Mesenchymal stem cell (in vitro differentiated cells and primary cell): ENCODE results near the gene SLC2A9.
A peak's percentile ranks its signal among the peaks of the same experiment; 100 is the strongest.

Experiments
- DNase-seq: peaks from one replicate; pipeline ENCODE4 v3.0.0-alpha.2; 2013
- H2AFZ ChIP-seq: one replicate; pipeline ENCODE4 v1.6.1; 2013; ENCODE audit warnings: low read depth, mild to moderate bottlenecking, control low read depth, inconsistent platforms, low read length, moderate library complexity
- H2AK5ac ChIP-seq: 2 replicates; pipeline ENCODE4 v1.6.1; 2013; ENCODE audit warnings: low read length, moderate library complexity, mild to moderate bottlenecking, inconsistent platforms; ENCODE audit not compliant: severe bottlenecking
- H2BK120ac ChIP-seq: one replicate; pipeline ENCODE4 v1.6.1; 2013; ENCODE audit warnings: low read depth, mild to moderate bottlenecking, inconsistent platforms, low read length, moderate library complexity
- H2BK12ac ChIP-seq, 2 experiments: one replicate each; pipeline ENCODE4 v1.6.1; 2013; ENCODE audit warnings: inconsistent platforms in 2 of 2, low read length in 2 of 2, mild to moderate bottlenecking in 2 of 2, moderate library complexity in 2 of 2, control low read depth in 1 of 2
- H2BK15ac ChIP-seq: one replicate; pipeline ENCODE4 v1.6.1; 2013; ENCODE audit warnings: mild to moderate bottlenecking, low read depth, inconsistent platforms; ENCODE audit not compliant: poor library complexity, severe bottlenecking
- H2BK5ac ChIP-seq: 2 replicates; pipeline ENCODE4 v1.6.1; 2013; ENCODE audit warnings: low read depth, mild to moderate bottlenecking, low read length, control low read depth, inconsistent platforms; ENCODE audit not compliant: poor library complexity, severe bottlenecking
- H3K14ac ChIP-seq, 2 experiments: one replicate each; pipeline ENCODE4 v1.6.1; 2013; ENCODE audit warnings: inconsistent platforms in 2 of 2, low read length in 2 of 2, control low read depth in 1 of 2, mild to moderate bottlenecking in 1 of 2, moderate library complexity in 1 of 2
- H3K18ac ChIP-seq, 2 experiments: one replicate each; pipeline ENCODE4 v1.6.1; 2013; ENCODE audit warnings: inconsistent platforms in 2 of 2, low read length in 2 of 2, control low read depth in 1 of 2, low read depth in 1 of 2, mild to moderate bottlenecking in 1 of 2
- H3K23ac ChIP-seq, 2 experiments: one replicate each; pipeline ENCODE4 v1.6.1; 2013; ENCODE audit warnings: inconsistent platforms in 2 of 2, low read length in 2 of 2, mild to moderate bottlenecking in 2 of 2, moderate library complexity in 2 of 2, control low read depth in 1 of 2
- H3K27ac ChIP-seq: 2 replicates; pipeline ENCODE4 v1.5.1; 2013; ENCODE audit warnings: mild to moderate bottlenecking, moderate library complexity, low read length, control low read depth, inconsistent platforms; ENCODE audit not compliant: poor library complexity, severe bottlenecking
- H3K27me3 ChIP-seq, 2 experiments: 2 replicates each; pipeline versions ENCODE4 v1.6.1 to v1.7.0; 2013; ENCODE audit warnings: low read length in 2 of 2, mild to moderate bottlenecking in 2 of 2, moderate library complexity in 2 of 2, control low read depth in 1 of 2, inconsistent platforms in 1 of 2; ENCODE audit not compliant: control insufficient read depth in 1 of 2, insufficient read depth in 1 of 2
- H3K36me3 ChIP-seq, 2 experiments: 2 replicates each; pipeline versions ENCODE4 v1.6.1 to v1.7.0; 2013; ENCODE audit warnings: low read length in 2 of 2, control low read depth in 1 of 2, inconsistent platforms in 1 of 2, low read depth in 1 of 2, mild to moderate bottlenecking in 1 of 2; ENCODE audit not compliant: insufficient read depth in 2 of 2, control insufficient read depth in 1 of 2
- H3K4ac ChIP-seq, 2 experiments: one replicate each; pipeline ENCODE4 v1.6.1; 2013; ENCODE audit warnings: inconsistent platforms in 2 of 2, low read length in 2 of 2, mild to moderate bottlenecking in 2 of 2, moderate library complexity in 2 of 2, control low read depth in 1 of 2, low read depth in 1 of 2
- H3K4me1 ChIP-seq: 2 replicates; pipeline ENCODE4 v1.6.1; 2013; ENCODE audit warnings: low read depth, low read length, control low read depth; ENCODE audit not compliant: control insufficient read depth, insufficient read depth
- H3K4me2 ChIP-seq: 2 replicates; pipeline ENCODE4 v1.6.1; 2013; ENCODE audit warnings: low read length, mild to moderate bottlenecking, inconsistent platforms; ENCODE audit not compliant: poor library complexity, severe bottlenecking
- H3K4me3 ChIP-seq, 2 experiments: 2 replicates each; pipeline versions ENCODE4 v1.5.1 to v1.7.0; 2013; ENCODE audit warnings: low read length in 2 of 2, mild to moderate bottlenecking in 2 of 2, control low read depth in 1 of 2, low read depth in 1 of 2; ENCODE audit not compliant: insufficient read depth in 1 of 2
- H3K79me1 ChIP-seq: replicated peaks from 2 replicates; pipeline ENCODE4 v1.6.1; 2013; ENCODE audit warnings: mild to moderate bottlenecking, control low read depth, low read length, inconsistent platforms; ENCODE audit not compliant: poor library complexity, severe bottlenecking
- H3K9ac ChIP-seq: 2 replicates; pipeline ENCODE4 v1.7.0; 2013; ENCODE audit warnings: mild to moderate bottlenecking, low read length, moderate library complexity
- H3K9me3 ChIP-seq: 2 replicates; pipeline ENCODE4 v1.7.0; 2013; ENCODE audit warnings: mild to moderate bottlenecking, low read length; ENCODE audit not compliant: control insufficient read depth
- H4K8ac ChIP-seq: one replicate; pipeline ENCODE4 v1.6.1; 2013; ENCODE audit warnings: inconsistent platforms, mild to moderate bottlenecking, low read length, moderate library complexity
- H4K91ac ChIP-seq: one replicate; pipeline ENCODE4 v1.6.1; 2013; ENCODE audit warnings: mild to moderate bottlenecking, low read length, inconsistent platforms
- WGBS: methylation state at CpG from one replicate; pipeline ENCODE4 v1.1.7; 2013; ENCODE audit warnings: mixed read lengths; 5-methylcytosine and 5-hydroxymethylcytosine counted together

SLC2A9 gene

GRCh38 chr4:10034612-10035104 is 13.4 kb upstream of the SLC2A9 start:
- WGBS = 83% methylated on average over 5 of the region's 5 CpGs
- Histone ChIP-seq H3K14ac (no peak overlapping the region), H3K4me2 (no peak overlapping the region), H3K27me3 (peaks cover 4 to 7% of the 10 kb centered on the region in 2 experiments), H3K27ac (no peak overlapping the region), H3K4me3 (no peak overlapping the region), H3K23ac (no peak overlapping the region), H2BK5ac (no peak overlapping the region), H4K91ac (no peak overlapping the region), H2BK12ac (no peak overlapping the region), H3K9ac (no peak overlapping the region), H3K9me3 (no peaks in the 10 kb centered on the region), H3K36me3 (no peaks in the 10 kb centered on the region), H2BK15ac (no peak overlapping the region), H4K8ac (no peak overlapping the region), H3K4me1 (peaks cover 14% of the 10 kb centered on the region), H3K4ac (no peak overlapping the region), H3K18ac (no peak overlapping the region), H3K79me1 (no peaks in the 10 kb centered on the region), H2BK120ac (no peak overlapping the region), H2AK5ac (peak overlapping the region; percentile 41), H2AFZ (no peak overlapping the region)
- DNase-seq = no peak

GRCh38 chr4:10034136-10034535 is 12.8 kb upstream of the SLC2A9 start:
- no peak overlapping the region for H4K8ac ChIP-seq
- H2AFZ ChIP-seq = no peak overlapping the region
- H3K79me1 ChIP-seq = no peaks in the 10 kb centered on the region
- H2BK15ac ChIP-seq = no peak overlapping the region
- H3K27me3 ChIP-seq = peaks cover 0 to 6% of the 10 kb centered on the region in 2 experiments
- 91% methylated on average over 10 of the region's 10 CpGs for WGBS
- DNase-seq = no peak
- no peak overlapping the region for H2BK5ac ChIP-seq
- H3K9me3 ChIP-seq = no peaks in the 10 kb centered on the region
- H3K4me1 ChIP-seq = peaks cover 14% of the 10 kb centered on the region
- H3K4ac ChIP-seq = no peak overlapping the region
- no peaks in the 10 kb centered on the region for H3K36me3 ChIP-seq
- no peak overlapping the region for H3K4me3 ChIP-seq
- no peak overlapping the region for H3K18ac ChIP-seq
- no peak overlapping the region for H2BK12ac ChIP-seq
- no peak overlapping the region for H3K14ac ChIP-seq
- no peak overlapping the region for H3K23ac ChIP-seq
- H2AK5ac ChIP-seq = peak overlapping the region; percentile 41
- H3K9ac ChIP-seq = peak overlapping the region; percentile 44
- no peak overlapping the region for H3K27ac ChIP-seq
- H2BK120ac ChIP-seq = no peak overlapping the region
- no peak overlapping the region for H4K91ac ChIP-seq
- H3K4me2 ChIP-seq = no peak overlapping the region

- Histone ChIP-seq H3K14ac (no peak overlapping the region), H3K4ac (no peak overlapping the region)
These were observed 12.0 kb upstream of the SLC2A9 start for GRCh38 chr4:10033191-10033881.

GRCh38 chr4:10032625-10033024 is 11.3 kb upstream of the SLC2A9 start:
- Histone ChIP-seq H3K4me1 (peaks cover 14% of the 10 kb centered on the region), H4K91ac (no peak overlapping the region), H3K4ac (no peak overlapping the region), H3K9me3 (no peaks in the 10 kb centered on the region), H3K27me3 (peaks cover 0 to 3% of the 10 kb centered on the region in 2 experiments), H3K14ac (no peak overlapping the region), H2AFZ (no peak overlapping the region), H3K23ac (no peak overlapping the region), H3K4me2 (no peak overlapping the region), H3K18ac (no peak overlapping the region), H3K9ac (no peak overlapping the region), H2AK5ac (peak overlapping the region; percentile 43), H3K4me3 (peak overlapping the region in 1 of 2 experiments; percentile 53), H2BK12ac (no peak overlapping the region), H2BK120ac (no peak overlapping the region), H2BK5ac (no peak overlapping the region), H4K8ac (no peak overlapping the region), H3K27ac (no peak overlapping the region), H2BK15ac (no peak overlapping the region), H3K79me1 (no peaks in the 10 kb centered on the region), H3K36me3 (no peaks in the 10 kb centered on the region)
- WGBS = 85% methylated on average over 6 of the region's 6 CpGs
- DNase-seq = no peak

More at GRCh38 chr4:10033191-10033881, 12.0 kb upstream of the SLC2A9 start:
- H3K18ac ChIP-seq = no peak overlapping the region
- H3K4me1 ChIP-seq = peaks cover 14% of the 10 kb centered on the region
- H2BK15ac ChIP-seq = no peak overlapping the region
- no peak overlapping the region for H3K23ac ChIP-seq
- H4K8ac ChIP-seq = no peak overlapping the region
- no peak overlapping the region for H2BK120ac ChIP-seq
- no peak overlapping the region for H4K91ac ChIP-seq
- peaks cover 0 to under 1% of the 10 kb centered on the region in 2 experiments for H3K27me3 ChIP-seq
- peak overlapping the region; percentile 3 for H3K27ac ChIP-seq
- no peaks in the 10 kb centered on the region for H3K9me3 ChIP-seq
- H3K4me2 ChIP-seq = no peak overlapping the region
- whole genome bisulfite sequencing = 78% methylated on average over 18 of the region's 18 CpGs
- H3K79me1 ChIP-seq = no peaks in the 10 kb centered on the region
- H2AFZ ChIP-seq = no peak overlapping the region
- H3K9ac ChIP-seq = peak overlapping the region; percentile 44
- H2BK12ac ChIP-seq = no peak overlapping the region
- no peak overlapping the region for H2BK5ac ChIP-seq
- peak overlapping the region in 1 of 2 experiments; percentile 53 for H3K4me3 ChIP-seq
- H2AK5ac ChIP-seq = peak overlapping the region; percentile 82
- no peaks in the 10 kb centered on the region for H3K36me3 ChIP-seq
- DNase-seq = peak; percentile 16
